Esophagus squamous epithelium (tissue), 4 donors: ENCODE data around the gene TMEM100.

Experiments used
- POLR2A ChIP-seq, 4 donors: fragments of 450-650 bp; IDR thresholded peaks; one replicate each; pipeline ENCODE4 v1.6.1; 2017; ENCODE audit warnings: antibody characterized with exemption in 4 of 4, mild to moderate bottlenecking in 4 of 4, moderate library complexity in 3 of 4
- TF ChIP-seq, protein P1 (sequence below), 6 experiments: fragments of 450-650 bp in 4 of 6; fragments of 200-600 bp in 2 of 6; sonication (generic) in 2 of 6; IDR thresholded peaks; one replicate each; pipeline ENCODE4 v1.5.1; 2016 to 2019; ENCODE audit warnings: antibody characterized with exemption in 6 of 6, mild to moderate bottlenecking in 4 of 6, moderate library complexity in 4 of 6

DNA sequence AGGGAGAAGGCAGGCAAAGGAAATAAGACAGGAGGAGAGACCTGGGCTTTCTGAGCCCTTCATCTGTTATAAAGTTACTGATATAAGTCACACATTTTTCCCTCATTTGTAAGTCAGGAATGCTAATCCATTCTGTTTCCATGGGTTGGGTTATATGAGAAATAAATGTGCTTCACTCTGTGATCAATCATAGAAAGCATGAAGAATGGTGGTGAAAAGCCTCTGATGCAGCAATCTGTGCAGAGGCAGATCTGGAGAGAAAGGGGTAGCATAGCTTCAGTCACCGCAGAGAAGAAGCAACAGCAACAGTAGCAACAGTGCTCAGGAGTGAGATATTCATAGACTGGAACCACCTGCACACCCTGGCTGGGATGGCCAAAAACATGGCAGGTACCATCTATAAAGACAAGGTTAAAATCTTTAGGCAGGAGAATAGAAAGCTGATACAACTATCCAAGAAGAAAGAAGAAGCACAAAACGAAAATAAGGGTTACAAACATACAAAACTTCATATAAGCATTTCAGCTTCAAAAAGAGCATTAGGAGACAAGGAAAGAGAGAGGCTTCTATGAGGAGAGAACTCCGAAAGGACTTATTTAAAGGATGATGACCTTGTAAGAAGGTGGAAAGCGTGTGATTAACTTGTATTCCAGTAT, 41.9 kb downstream of the TMEM100 start:
- TF ChIP-seq, protein P1, sequence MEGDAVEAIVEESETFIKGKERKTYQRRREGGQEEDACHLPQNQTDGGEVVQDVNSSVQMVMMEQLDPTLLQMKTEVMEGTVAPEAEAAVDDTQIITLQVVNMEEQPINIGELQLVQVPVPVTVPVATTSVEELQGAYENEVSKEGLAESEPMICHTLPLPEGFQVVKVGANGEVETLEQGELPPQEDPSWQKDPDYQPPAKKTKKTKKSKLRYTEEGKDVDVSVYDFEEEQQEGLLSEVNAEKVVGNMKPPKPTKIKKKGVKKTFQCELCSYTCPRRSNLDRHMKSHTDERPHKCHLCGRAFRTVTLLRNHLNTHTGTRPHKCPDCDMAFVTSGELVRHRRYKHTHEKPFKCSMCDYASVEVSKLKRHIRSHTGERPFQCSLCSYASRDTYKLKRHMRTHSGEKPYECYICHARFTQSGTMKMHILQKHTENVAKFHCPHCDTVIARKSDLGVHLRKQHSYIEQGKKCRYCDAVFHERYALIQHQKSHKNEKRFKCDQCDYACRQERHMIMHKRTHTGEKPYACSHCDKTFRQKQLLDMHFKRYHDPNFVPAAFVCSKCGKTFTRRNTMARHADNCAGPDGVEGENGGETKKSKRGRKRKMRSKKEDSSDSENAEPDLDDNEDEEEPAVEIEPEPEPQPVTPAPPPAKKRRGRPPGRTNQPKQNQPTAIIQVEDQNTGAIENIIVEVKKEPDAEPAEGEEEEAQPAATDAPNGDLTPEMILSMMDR (IDR thresholded peaks at IDR 0.05), result no peak
- no peak for TF ChIP-seq POLR2A (IDR thresholded peaks at IDR 0.05)
